Measurements from ENCODE around the gene SHISA9.

- TF ChIP-seq YY1 (IDR thresholded peaks at IDR 0.05; ENCODE audit: insufficient read depth, insufficient read length) (no peak), ZNF274 (IDR thresholded peaks at IDR 0.05; ENCODE audit: low read depth, low read length) (no peak), SUZ12 (IDR thresholded peaks at IDR 0.05; ENCODE audit: extremely low read depth, insufficient read depth, insufficient read length) (no peak)
These were observed 168.9 kb downstream of the SHISA9 start for GRCh38 chr16:13070268-13070667.
